Pancreas (tissue), 10 donors: ENCODE results near the gene AKAP13. TPM values are rescaled to one million over a fixed set of nuclear protein-coding genes. Genes with fewer than 3 reads are reported as not detected.

Source experiments
- ATAC-seq, 4 donors: fragments of 200-7000 bp; cut with Tn5 transposase; one replicate each; pipeline versions ENCODE4 v1.8.0 to v1.9.1; 2020; ENCODE audit warnings: mild to moderate bottlenecking in 4 of 4, moderate library complexity in 4 of 4
- DNase-seq, 6 donors: peaks; one replicate each; pipeline ENCODE4 v3.0.0-alpha.2; 2020
- FAIRE-seq: peaks from 2 replicates; lab custom pipeline; 2012; peaks lifted over from hg19 to GRCh38; lab: Jason Lieb, UNC
- H3K27ac ChIP-seq, 4 donors: fragments of 200-600 bp; sonication (generic); 1 replicate in 3 of 4; 2 replicates in 1 of 4; pipeline versions ENCODE4 v1.5.0 to v1.8.0; 2020
- H3K27me3 ChIP-seq, 4 donors: fragments of 200-600 bp; one replicate each; pipeline ENCODE4 v1.8.0; 2021
- H3K36me3 ChIP-seq, 3 donors: fragments of 200-600 bp; sonication (generic) in 1 of 3; one replicate each; pipeline versions ENCODE4 v1.5.0 to v1.8.0; 2020 to 2021
- H3K4me1 ChIP-seq, 3 donors: fragments of 200-600 bp; one replicate each; pipeline ENCODE4 v1.8.0; 2021
- H3K4me3 ChIP-seq, 4 donors: fragments of 200-600 bp; sonication (generic) in 2 of 4; one replicate each; pipeline versions ENCODE4 v1.5.0 to v1.8.0; 2020 to 2021
- H3K9me3 ChIP-seq, 4 donors: fragments of 200-600 bp; one replicate each; pipeline ENCODE4 v1.8.0; 2021
- CTCF ChIP-seq, 4 donors: fragments of 200-600 bp; sonication (generic) in 3 of 4; IDR thresholded peaks; one replicate each; pipeline versions ENCODE4 v1.5.0 to v1.8.0; 2021; ENCODE audit warnings: antibody characterized with exemption in 4 of 4
- WGBS, 2 donors: extraction: QIAGEN DNeasy Blood & Tissue Kit; methylation state at CpG; one replicate each; pipeline ENCODE4 v1.1.7; 2013; 5-methylcytosine and 5-hydroxymethylcytosine counted together
- intact Hi-C, 3 donors: fragments of 100-400 bp; cut with DNase I; formaldehyde crosslinking; loops; one replicate each; pipeline versions ENCODE4 v1.11.1 to v1.14.2; 2022
- polyA plus RNA-seq, 2 donors: library from polyadenylated mRNA; stranded (reverse); fragments of 200-250 nt; gene quantifications; one replicate each; pipeline ENCODE4 v1.2.3, GENCODE V29; 2013
- total RNA-seq, 6 donors: library from RNA; stranded (reverse); fragmentation: NEBNext Ultra II Directional in 4 of 6; extraction: Animal tissue kit (Norgen Biotek cat#: 25700) in 4 of 6; gene quantifications; one replicate each; pipeline versions ENCODE4 v1.2.1 to v1.2.4, GENCODE V29; 2021 to 2023
- donor health status: healthy with polysubstance abuse.
- donor health status: DM: no; HTN: no; CAD: no; lungs with moderate emphysema.
- donor health status: DM: no; HTN: no; CAD: no.
- donor health status: control.
- donor health status: control.
- donor health status: Bipolar disorder and iron deficiency.
- donor health status: DM: yes; HTN: yes; CAD: no.
- donor health status: DM: no; HTN: no; CAD: no.
- donor health status: DM: no; HTN: no; CAD: no.
- donor health status: DM: yes; HTN: yes; CAD: no.

The AKAP13 gene
- total and polyA plus RNA-seq, 8 donors: 64.9 to 139 (median 89.9) TPM

DNA sequence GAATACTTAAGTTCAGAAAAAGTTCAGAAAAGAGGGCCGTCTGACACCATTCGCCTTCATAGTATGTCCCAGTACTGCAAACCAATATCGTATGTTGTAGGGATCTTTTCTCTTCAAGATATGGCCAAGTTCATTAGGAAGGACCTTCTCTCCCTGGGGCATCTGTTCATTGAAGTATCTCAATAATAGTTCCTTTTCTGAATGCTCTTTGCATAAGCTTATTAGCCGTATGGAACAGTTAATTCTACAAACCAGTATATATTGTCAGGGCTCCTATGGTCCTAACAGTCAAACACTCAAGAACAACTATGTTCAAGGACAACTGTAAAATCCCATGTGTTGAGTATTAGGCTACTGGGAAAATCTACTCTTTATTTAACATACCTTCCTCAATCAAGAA is 211.2 kb downstream of the AKAP13 start:
- no peak for DNase-seq
- FAIRE-seq: no peak
- Histone ChIP-seq H3K4me3 (no peak overlapping the region), H3K4me1 (peaks cover 30 to 74% (median 73%) of the 10 kb centered on the region in 3 donors), H3K27me3 (no peaks in the 10 kb centered on the region), H3K36me3 (peaks cover 0 to 9% (median 5%) of the 10 kb centered on the region in 3 donors), H3K9me3 (no peaks in the 10 kb centered on the region), H3K27ac (peak overlapping the region in 1 of 4 donors; percentile 55)
- WGBS, 2 donors: 68 to 84% methylated on average over 4 of the region's 4 CpGs
- intact Hi-C loops: no loop called here
- ATAC-seq: no peak
- TF ChIP-seq CTCF (IDR thresholded peaks at IDR 0.05): no peak

GRCh38 chr15:85592148-85592547 is 211.7 kb downstream of the AKAP13 start:
- no peak for FAIRE-seq
- H3K4me1 ChIP-seq: peaks cover 30 to 72% (median 72%) of the 10 kb centered on the region in 3 donors
- H3K4me3 ChIP-seq: no peak overlapping the region
- ATAC-seq: peak in 3 of 4 donors; percentile 20 to 54 (median 34)
- WGBS, 2 donors: 9 to 12% methylated on average over 3 of the region's 3 CpGs
- intact Hi-C loops: no loop called here
- H3K36me3 ChIP-seq: peaks cover 0 to 7% (median 5%) of the 10 kb centered on the region in 3 donors
- no peak for DNase-seq
- no peaks in the 10 kb centered on the region for H3K27me3 ChIP-seq
- H3K9me3 ChIP-seq: no peaks in the 10 kb centered on the region
- TF ChIP-seq CTCF (IDR thresholded peaks at IDR 0.05): no peak
- H3K27ac ChIP-seq: peak overlapping the region in 3 of 4 donors; percentile 7 to 55 (median 51)

DNA sequence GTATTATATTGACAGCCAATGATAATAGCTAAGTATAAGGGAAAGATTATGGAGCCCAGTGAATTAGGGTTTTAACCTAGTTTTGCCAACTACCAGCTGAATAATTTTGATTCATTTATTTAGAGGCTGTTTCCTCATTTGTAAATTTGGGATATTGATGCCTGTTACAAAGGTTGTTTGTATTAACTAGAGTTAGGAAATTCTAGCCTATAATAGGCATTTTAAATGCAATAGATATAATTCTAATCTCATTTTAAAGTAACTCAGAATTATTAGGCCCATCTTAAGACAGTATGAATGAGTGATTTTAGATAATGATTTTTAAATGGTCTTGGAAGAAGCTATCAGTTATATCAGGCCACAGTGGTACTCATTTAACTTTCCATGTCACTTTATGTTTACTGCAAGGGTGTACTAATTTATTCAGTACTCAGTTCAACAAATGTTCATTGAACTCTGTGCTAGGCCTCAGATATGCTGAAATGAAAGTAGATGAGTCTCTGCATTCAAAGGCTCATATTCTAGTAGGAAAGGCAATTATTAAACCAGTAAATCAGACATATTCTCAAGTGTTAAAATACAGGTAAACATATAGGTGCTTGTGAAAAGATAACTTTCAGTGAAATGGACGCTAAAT is 213.5 kb downstream of the AKAP13 start:
- TF ChIP-seq CTCF (IDR thresholded peaks at IDR 0.05): no peak
- Histone ChIP-seq H3K9me3 (no peaks in the 10 kb centered on the region), H3K4me1 (peaks cover 21 to 56% (median 55%) of the 10 kb centered on the region in 3 donors), H3K27ac (no peak overlapping the region), H3K36me3 (no peaks in the 10 kb centered on the region), H3K4me3 (no peak overlapping the region), H3K27me3 (no peaks in the 10 kb centered on the region)
- no peak for FAIRE-seq
- intact Hi-C loops: no loop called here
- no peak for ATAC-seq
- DNase-seq: no peak
- WGBS, 2 donors: 61 to 86% methylated on average over 1 of the region's 1 CpG

DNA sequence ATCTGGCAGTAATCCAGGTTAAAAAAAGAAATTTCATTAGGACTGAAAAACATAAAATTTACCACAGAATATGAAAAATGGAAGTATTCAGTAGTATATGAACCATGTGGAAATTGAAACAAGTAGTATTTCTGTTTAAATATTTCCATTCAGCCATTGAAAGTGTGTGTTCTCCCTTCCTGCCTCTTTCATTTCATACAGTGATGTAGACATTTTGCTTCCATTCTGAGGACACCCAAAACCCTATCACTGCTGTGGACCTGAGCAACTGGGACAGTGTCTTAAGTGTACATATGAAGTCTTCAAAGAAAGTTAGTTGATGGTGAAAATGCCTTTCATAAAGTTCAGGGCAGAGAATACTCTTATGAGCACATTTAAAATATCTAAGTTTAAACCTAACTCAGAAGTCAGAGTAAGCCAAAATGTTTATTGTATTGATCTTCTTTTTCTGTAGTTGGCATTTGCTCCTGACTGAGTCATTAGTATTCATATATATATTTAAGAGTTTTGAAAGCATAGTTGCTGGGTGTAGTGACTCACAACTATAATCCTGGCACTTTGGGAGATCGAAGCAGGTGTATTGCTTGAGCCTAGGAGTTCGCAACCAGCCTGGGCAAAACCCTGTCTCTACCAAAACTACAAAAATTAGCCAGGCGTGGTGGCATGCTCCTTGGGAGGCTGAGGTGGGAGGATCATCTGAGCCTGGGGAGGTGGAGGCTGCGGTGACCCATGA is 215.6 kb downstream of the AKAP13 start:
- Histone ChIP-seq H3K4me1 (peaks cover 24 to 46% (median 44%) of the 10 kb centered on the region in 3 donors), H3K27me3 (no peaks in the 10 kb centered on the region), H3K4me3 (no peak overlapping the region), H3K9me3 (no peaks in the 10 kb centered on the region), H3K36me3 (no peaks in the 10 kb centered on the region), H3K27ac (no peak overlapping the region)
- intact Hi-C loops: no loop called here
- no peak for FAIRE-seq
- no peak for ATAC-seq
- no peak for DNase-seq
- WGBS, 2 donors: 96 to 99% methylated on average over 4 of the region's 4 CpGs
- TF ChIP-seq CTCF (IDR thresholded peaks at IDR 0.05): no peak
